IPS-NIHi11 (cell line): ENCODE results near the gene CD82.

Experiments used
- DNase-seq: peaks from one replicate; pipeline ENCODE4 v3.0.0; 2012; ENCODE audit warnings: mixed read lengths, low spot score

The CD82 gene

GRCh38 chr11:44575962-44576361, 10.5 kb downstream of the CD82 start:
- no peak for DNase-seq

GRCh38 chr11:44576656-44577055, 11.2 kb downstream of the CD82 start:
- DNase-seq = no peak

GRCh38 chr11:44577231-44577830, 11.9 kb downstream of the CD82 start:
- DNase-seq = no peak

GRCh38 chr11:44578279-44578678, 12.8 kb downstream of the CD82 start:
- DNase-seq = no peak

- no peak for DNase-seq
Observed at GRCh38 chr11:44579302-44579761, 13.9 kb downstream of the CD82 start.

GRCh38 chr11:44580701-44581100, 15.2 kb downstream of the CD82 start:
- DNase-seq = no peak

- DNase-seq = no peak
Observed at GRCh38 chr11:44581246-44581645, 15.8 kb downstream of the CD82 start.

- DNase-seq = no peak
Observed at GRCh38 chr11:44582641-44583352, 17.3 kb downstream of the CD82 start.

GRCh38 chr11:44583353-44583669, 17.8 kb downstream of the CD82 start:
- no peak for DNase-seq

- no peak for DNase-seq
Observed at GRCh38 chr11:44585421-44585820, 20.0 kb downstream of the CD82 start.

GRCh38 chr11:44589301-44589700, 23.8 kb downstream of the CD82 start:
- no peak for DNase-seq

GRCh38 chr11:44590769-44591168, 25.3 kb downstream of the CD82 start:
- DNase-seq = no peak

- no peak for DNase-seq
Observed at GRCh38 chr11:44591557-44591956, 26.1 kb downstream of the CD82 start.

GRCh38 chr11:44592125-44592940, 26.9 kb downstream of the CD82 start:
- DNase-seq = no peak

- DNase-seq = no peak
Observed at GRCh38 chr11:44593251-44593650, 27.8 kb downstream of the CD82 start.

GRCh38 chr11:44595006-44595405, 29.5 kb downstream of the CD82 start:
- DNase-seq = no peak

GRCh38 chr11:44595964-44596381, 30.5 kb downstream of the CD82 start:
- no peak for DNase-seq

- no peak for DNase-seq
Observed at GRCh38 chr11:44596525-44597276, 31.2 kb downstream of the CD82 start.

GRCh38 chr11:44597358-44598012, 32.0 kb downstream of the CD82 start:
- DNase-seq = no peak

GRCh38 chr11:44598831-44599230, 33.4 kb downstream of the CD82 start:
- no peak for DNase-seq

- no peak for DNase-seq
Observed at GRCh38 chr11:44600261-44600660, 34.8 kb downstream of the CD82 start.

- DNase-seq = no peak
Observed at GRCh38 chr11:44600839-44601383, 35.4 kb downstream of the CD82 start.
